Loucy (cell line): Measurements from ENCODE around the gene TLCD2.

Source experiments
- CTCF ChIP-seq: fragments of 200-600 bp; sonication (generic); conservative IDR thresholded peaks from 2 replicates; pipeline ENCODE4 v1.5.1; 2014; ENCODE audit warnings: mild to moderate bottlenecking, antibody characterized with exemption, low read length
- EZH2phosphoT487 ChIP-seq: fragments of 200-600 bp; IDR thresholded peaks from 2 replicates; pipeline ENCODE4 v1.6.1; 2018; ENCODE audit warnings: antibody characterized with exemption, mild to moderate bottlenecking, moderate library complexity, borderline replicate concordance

- TF ChIP-seq CTCF = no peak
- no peak for TF ChIP-seq EZH2phosphoT487
Measured at GRCh38 chr17:1753767-1754429, 43.7 kb upstream of the TLCD2 start.
